PC-9 (cell line): ENCODE results near the gene EPG5.

ENCODE experiments used
- CTCF ChIP-seq: fragments of 200-600 bp; sonication (generic); conservative IDR thresholded peaks from 2 replicates; pipeline ENCODE4 v1.6.1; 2017; ENCODE audit warnings: mixed run types, antibody characterized with exemption, mild to moderate bottlenecking, moderate library complexity
- EZH2 ChIP-seq: fragments of 200-600 bp; sonication (generic); IDR thresholded peaks from 2 replicates; pipeline ENCODE4 v1.8.0; 2017; ENCODE audit warnings: antibody characterized with exemption, low read depth

- TF ChIP-seq EZH2 (no peak), CTCF (no peak)
Observed at GRCh38 chr18:45854036-45854586, 113.0 kb downstream of the EPG5 start.
